HG03095 (cell line): ENCODE results near the gene PPP2R2C.

Source experiments
- ATAC-seq: cut with Tn5 transposase; IDR thresholded peaks from one replicate; pipeline ENCODE4 v1.9.1; 2021; ENCODE audit warnings: moderate library complexity; ENCODE audit not compliant: unreplicated experiment

The PPP2R2C gene

DNA sequence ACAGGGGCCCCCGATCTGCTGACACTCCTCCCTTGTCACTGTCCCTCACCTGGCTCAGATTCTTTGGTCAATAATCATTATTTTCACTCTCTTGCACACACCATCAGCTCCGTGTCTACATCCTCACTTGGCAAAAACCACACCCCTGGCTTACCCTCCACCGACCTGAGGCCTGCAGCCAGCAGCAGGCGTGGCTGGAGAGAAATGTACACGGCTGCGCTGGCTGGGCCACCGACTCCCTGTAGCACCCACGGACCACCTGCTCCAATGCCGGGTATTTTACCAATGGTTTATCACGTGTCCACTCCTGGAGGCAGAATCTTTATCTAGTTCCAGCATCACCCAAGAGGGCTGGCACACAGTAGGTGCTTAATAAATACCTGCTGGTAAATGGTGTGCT is 104.3 kb downstream of the PPP2R2C start:
- no peak for ATAC-seq

DNA sequence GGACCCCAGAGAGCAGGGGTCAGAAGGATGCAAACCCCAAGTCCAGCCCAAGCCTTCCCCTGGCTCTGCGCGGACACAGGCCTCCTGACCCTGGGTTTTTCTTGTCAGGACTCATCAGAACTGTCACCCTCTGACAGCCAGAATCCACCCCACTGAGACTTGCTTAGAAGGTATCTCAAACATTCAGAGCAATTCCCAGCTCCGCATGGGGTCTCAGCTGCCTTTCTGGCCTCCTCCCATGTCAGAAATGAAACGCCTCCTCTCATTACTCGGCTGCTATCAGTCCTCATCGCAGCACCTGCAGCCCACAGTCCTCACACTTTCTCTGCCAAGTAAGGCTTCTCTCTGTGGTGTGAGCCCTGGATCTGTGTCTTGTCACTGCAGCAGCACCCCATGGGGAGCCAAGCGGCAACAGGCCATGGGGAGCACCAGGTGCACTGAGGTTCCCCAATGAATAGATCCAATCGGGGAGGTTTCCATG is 105.0 kb downstream of the PPP2R2C start:
- ATAC-seq: no peak

DNA sequence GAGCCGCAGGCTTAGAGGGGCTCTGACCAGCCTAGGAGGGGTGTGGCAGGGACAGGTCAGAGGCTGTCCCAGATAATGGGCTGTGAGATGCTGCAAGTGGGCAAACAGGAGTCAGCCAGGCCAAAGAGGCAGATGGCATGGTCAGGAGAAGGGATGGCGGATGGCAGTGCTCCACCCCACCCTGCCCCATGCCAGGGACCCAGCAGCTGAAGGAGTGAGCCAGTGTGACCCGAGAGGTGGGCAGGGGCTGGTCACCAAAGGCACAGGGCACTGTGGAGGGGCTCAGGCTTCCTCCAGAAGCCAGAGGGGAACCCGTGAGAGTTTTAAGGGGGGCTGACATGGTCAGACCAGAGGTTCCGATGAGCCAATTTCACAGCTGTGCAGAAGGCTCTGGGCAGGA is 105.8 kb downstream of the PPP2R2C start:
- ATAC-seq: no peak

DNA sequence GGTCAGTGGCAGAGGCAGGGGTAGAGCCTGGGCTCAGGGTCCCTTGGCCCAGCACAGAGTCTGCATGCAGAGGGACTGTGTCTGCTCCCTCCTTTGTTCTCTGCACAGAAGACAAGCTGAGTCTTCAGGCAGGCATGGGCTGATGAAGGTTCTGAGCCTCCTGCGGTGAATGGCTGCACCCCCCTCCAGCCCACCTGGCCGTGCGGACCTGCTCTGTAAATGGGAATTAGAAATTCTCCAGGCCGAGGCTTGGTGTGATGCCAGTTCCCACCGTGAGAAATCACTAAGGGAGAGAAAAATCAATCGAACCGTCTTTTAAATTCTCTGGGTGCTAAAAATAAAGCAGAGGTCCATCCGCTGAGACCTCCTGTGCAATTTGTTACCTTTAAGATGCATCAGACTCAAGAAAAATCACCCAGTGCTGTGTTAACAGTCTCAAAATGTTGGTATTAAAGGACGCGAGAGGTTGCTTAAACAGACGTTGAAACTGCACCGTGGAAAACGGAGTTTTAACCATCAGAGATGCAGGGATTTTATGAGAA is 106.8 kb downstream of the PPP2R2C start:
- ATAC-seq: no peak

DNA sequence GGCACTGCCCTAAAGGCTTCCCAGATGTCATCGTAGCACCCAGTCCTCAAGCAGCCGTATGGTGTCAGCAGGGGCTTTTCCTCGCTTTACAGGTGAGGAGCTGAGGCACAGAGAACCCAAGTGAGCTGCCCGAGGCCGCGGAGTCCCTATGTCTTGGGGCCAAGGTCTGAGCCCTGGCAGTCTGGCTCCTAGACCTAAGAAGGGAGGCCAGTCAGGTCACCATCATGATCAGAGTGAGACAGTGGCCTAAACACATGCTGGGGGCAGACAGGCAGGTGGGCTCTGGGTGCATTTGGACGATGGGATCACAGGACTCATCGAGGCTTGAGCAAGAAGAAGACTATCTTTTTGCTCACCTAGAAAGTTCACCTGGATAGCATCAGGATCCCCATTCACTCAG is 107.8 kb downstream of the PPP2R2C start:
- no peak for ATAC-seq

DNA sequence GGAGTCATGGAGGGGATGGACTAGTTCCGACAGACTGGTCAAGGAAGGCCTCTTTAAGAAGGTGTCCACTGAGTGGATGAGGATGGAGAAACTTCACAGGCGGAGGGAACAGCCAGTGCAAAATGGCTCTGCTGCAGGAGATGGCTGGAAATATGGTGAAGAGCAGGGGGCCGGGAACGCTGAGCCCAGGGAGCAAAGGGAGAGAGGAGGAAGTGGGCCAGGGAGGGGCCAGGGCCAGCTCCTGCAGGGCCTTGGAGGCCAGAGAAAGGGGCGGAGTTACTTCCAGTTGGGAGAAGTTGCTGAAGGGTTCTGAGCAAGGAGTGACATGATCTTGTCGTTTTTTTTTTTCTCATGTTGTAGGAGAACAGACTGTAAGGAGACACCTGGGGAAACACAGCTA is 108.3 kb downstream of the PPP2R2C start:
- ATAC-seq: no peak

DNA sequence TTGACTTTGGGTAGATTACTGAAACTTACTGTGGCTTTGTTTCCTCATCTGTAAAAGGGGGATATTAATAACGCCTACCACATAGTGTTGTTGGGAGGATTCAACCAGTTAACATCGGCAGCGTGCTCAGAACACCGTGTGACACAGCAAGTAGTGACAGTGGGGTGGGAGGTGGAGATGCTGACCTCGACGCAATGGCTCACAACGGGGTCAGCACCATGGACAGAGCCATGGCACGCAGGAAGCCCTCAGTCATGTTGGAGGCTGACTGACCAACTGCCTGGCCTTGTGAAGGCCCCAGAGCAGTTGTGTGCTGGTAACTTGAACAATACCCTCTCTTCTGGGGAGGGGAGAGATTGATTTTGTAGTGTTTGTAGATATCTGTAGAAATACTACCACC is 109.5 kb downstream of the PPP2R2C start:
- no peak for ATAC-seq

DNA sequence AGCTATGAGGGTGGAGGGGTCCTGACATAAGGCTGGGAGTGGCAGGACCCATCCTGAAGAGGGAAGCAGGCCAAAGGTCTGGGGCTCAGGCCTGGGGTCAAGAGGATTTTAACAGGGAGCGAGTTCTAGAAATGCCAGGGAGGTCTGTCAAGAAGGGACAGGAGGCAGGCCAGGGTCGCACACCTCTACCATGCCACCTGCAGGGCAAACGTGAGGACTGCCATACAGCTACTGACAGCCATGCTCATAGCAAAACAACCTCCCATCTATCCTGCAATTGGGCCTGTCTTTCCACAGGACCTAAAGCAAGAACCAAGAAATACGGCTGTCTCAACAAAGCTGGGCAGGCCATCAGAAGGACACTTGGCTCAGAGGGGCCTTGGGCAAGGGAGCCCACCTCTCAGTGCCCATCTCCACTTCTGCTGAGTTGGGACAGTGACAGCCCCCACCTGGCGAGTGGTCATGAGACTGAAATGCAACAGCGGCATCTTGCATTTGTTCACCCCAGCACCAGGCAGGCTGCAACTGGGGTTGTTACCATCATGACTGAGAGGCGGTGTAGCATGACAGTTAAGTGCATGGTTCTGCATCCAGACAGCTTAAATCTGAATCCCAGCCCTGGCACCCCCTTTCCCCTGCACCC is 110.0 kb downstream of the PPP2R2C start:
- no peak for ATAC-seq

DNA sequence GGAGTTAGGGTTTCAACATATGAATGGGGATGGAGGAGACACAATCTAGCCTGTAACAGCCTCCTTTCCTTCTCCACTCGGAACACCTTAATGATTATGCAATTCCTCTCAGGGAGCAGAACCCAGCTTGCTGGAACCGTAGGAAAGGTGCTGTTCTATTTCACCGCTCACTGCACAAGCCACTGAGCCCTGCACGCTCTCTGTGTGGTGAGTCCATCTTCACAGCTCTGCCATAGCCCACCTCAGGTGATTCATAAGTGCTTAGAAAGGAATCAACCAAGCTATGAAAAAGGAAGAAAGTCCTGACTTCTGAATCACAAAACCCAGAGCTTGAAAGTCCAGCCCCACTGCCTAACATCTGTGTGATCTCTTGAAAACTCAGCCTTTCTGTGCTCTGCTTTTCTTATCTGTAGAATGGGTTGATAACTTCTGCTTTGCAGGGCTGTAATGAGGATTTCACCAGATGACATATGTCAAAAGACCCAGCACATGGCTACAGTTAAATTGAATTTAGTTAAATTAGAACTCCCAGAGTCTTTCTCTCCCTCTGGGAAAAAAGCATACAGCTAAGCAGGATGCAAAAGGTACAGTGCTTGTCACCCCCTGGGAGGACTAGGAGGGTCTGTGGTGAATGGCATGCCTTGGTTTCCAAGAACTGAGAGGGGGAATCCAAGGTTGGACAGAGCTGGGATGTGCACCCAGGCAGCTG is 111.2 kb downstream of the PPP2R2C start:
- ATAC-seq: no peak

DNA sequence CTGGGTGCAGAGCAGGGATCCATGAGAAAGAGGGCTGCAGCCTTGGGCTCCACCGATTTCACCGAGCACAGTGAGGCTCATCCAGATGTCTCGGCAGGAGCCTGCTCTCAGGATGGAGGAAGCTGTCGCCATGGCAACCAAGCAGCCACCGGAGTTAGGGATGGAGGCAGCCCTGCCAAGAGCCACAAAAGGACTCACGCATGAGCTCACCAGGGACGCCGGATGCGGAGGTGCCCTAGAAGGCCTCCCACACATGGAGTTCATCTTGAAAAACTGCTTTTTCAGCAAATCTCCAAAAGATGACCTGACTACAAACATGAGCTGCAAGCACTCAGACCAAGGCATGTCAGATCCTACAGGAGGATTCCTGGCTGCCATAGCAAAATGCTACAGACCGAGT is 112.0 kb downstream of the PPP2R2C start:
- ATAC-seq: no peak

DNA sequence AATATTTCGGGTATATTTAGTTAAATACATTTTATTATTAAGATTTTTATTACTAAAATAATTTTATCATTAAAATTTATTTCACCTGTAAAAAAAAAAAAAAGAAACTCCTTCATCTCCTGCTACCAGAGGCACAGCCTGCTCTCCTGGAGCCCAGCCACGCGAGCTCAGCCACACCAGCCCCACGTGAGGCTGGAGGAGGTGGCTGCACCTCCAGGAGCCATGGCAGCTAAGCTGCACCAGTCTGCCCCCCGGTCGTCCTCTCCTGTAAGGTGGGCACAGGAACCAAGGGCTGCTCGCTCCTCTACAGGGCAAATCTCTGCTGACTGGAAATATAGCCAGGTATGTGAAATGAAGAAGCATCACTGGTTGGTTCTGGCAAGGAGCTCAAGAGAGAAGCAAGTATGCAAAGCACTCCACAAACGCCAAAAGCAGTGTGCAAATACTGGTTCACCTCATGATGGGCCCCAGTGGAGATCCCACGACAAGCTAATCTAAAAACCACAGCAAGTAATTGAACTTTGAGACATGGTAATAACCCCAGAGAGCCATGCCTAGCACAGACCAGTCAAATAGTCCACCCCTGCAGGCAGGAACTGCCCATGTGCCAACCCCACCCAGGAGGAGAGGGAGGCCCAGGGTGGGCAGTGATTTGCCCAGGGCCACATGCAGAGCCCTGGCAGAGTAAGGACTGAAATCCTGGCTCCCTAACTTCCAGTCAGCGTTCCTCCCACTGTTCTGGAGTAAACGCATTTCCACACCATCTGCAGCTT is 112.7 kb downstream of the PPP2R2C start:
- no peak for ATAC-seq

DNA sequence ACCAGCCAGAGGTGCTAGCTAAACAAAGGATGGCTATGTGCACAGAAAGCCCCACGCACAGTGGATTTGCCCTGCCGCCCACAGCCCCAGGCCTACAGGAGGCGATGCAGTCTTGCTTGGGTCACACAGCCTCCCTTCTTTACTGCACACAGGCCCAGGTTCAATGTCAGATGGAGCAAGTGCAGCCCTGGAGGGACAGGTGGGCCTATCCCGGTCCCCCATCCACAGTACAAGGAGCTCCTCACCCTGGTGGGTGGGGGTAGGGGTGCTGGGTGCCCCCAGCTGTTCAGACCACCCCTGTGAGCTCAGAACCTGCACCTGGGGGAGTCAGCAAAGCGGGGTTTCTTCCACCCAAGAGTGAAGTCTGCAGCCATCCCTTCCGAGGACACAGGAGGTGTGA is 114.9 kb downstream of the PPP2R2C start:
- ATAC-seq: no peak

DNA sequence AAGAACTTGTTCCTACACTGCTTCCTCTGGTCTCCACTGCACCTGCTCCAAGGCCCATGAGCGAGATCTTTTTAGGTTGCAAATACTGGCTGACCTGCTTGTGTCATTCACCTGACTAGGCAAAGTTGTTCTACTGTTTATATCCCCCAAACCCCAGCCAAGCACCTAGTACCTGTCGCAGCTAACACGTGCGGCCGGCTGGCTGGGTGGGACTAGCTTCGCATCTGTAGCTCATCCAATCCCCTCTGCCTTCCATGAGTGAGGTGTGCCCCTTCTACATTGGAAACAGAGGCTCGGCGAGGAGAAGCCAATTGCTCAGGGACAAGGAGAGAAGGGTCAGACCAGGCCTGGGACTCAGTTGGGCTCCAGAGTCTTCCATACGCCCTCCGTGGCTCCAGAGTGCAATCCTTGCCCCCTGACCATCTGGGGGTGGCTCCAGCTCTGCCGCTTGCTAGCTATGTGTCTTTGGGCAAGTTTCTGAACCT is 116.3 kb downstream of the PPP2R2C start:
- no peak for ATAC-seq

DNA sequence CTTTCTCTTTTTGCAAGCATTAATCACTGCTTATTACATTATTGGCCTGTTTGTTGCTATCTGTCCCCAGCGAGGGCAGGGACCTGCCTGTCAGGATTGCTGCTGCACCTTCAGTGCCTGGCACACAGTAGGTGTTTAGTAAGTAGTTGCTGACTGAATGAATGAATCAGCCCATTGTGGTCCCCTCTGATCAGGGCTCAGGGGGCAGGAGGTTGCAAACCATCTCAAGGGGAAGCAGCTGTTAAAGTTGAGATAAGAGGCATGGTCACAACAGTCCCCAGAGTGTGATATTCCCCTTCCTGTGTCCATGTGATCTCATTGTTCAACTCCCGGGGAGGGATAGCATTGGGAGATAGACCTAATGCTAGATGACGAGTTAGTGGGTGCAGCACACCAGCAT is 117.4 kb downstream of the PPP2R2C start:
- no peak for ATAC-seq

DNA sequence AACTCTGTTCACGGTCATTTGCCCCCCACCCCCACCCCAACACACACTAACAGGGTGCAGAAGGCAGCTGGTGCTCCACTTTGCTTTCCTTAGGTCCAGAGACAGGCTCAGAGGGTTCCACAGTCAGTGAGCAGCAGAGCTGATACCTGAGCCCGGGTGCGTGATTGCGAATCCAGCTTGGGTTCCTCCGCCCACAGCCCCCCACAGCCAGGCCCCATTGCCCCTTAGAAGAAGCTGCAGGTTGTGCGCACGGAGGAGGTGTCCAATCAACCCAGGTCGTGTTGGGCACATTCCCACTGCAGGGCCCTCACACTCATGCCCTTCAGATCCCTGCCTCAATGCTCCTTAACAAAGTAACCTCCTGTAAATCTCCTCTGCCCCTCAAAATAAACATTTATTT is 117.8 kb downstream of the PPP2R2C start:
- ATAC-seq: no peak

DNA sequence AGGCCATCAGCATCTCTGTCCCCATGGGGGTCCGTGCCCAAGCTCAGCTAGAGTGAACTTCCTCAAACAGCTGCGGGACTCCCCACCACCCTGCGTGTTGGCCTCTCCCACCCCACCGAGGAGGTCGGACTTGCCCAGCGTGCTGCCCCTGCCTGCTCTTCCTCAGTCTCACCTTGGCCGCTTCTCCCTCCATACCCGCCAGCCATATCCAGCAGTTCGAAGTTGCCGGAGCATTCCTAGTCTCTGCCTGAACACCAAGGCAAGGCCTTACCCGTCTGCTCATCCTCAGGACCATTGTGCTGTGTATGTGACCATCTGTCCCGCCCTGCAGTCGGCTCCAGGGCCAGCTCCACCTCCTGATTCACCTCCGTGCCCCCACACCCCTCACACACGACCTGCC is 118.3 kb downstream of the PPP2R2C start:
- no peak for ATAC-seq

DNA sequence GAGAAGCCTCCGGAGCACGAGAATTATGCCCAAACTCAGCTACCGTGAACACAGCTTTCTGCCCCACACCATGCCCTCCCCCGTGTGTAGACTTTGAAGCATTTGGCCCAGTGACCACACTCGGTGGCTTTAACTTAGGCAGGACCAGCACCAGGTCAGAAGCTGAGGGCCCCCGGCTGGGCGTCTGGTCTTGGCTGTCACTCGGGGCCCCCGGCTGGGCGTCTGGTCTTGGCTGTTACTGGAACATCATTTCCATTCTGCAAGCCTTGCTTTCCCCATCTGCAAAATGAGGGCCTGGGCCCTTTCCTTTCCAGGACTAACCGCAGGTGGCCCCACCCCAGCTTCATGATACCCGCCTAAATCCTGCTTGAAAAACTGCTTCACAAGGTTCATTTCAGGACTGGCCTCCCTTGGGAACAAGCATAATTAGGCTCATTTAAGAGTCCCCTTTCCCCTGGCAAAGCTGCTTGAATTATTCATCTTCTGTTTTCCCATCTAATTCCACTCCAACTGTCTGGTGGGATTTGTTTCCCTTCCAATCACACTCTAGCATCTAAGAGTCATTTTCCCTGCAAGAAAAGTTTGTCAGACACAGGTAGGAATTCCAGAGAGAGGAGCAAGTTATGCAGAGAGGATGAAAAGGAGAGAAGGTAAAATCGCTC is 120.3 kb downstream of the PPP2R2C start:
- no peak for ATAC-seq

DNA sequence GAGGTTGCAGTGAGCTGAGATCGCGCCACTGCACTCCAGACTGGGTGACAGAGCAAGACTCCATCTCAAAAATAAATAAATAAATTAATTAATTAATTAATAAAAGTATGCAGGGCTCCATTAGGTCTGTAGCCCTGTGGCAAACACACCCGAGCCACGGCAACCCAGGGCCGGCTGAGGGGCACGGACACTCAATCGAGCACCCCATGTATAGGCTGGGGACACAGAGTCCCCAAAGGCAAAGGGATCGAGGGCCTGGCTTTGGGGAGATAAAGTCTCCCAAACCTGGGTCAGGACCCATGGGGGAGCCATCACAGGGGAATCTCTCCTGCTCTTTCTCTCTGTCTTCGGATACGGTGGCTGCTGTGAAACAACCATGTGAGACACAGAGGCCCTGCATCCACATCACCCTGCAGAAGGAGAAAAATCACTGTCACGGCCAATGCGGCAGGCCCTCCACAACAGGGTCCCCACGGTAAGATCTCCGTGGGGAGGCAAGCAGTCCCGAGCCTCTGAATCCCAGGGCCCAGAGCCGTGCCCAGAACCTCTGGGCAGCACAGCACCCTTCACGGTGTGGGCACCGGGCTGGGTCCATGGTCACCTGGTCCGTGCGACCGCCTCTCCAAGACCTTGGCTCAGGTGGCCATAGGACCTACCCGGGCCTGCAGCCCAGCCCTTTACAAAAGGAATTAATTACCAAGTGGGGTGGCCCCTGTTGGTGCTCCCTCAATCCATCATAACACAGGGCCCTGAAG is 121.0 kb downstream of the PPP2R2C start:
- ATAC-seq: no peak

DNA sequence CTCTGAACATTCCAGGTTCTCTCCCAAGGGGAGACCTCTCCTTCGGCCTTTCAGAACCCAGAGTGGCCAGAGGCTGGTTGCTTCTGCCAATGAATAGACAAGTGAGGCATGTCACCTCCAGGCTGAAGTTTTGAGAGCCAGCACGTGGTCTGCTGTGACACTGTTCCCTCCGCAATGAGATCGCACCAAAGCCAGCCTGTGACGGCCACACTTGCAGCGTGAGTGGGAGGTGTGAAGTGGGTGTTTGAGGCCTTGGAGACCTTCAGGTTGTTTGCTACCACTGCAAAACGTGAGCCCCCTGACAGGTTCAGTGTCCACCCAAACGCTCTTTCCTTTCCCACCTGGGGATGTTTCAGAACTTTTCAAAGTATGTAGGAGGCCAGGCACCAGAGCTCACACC is 121.8 kb downstream of the PPP2R2C start:
- no peak for ATAC-seq

DNA sequence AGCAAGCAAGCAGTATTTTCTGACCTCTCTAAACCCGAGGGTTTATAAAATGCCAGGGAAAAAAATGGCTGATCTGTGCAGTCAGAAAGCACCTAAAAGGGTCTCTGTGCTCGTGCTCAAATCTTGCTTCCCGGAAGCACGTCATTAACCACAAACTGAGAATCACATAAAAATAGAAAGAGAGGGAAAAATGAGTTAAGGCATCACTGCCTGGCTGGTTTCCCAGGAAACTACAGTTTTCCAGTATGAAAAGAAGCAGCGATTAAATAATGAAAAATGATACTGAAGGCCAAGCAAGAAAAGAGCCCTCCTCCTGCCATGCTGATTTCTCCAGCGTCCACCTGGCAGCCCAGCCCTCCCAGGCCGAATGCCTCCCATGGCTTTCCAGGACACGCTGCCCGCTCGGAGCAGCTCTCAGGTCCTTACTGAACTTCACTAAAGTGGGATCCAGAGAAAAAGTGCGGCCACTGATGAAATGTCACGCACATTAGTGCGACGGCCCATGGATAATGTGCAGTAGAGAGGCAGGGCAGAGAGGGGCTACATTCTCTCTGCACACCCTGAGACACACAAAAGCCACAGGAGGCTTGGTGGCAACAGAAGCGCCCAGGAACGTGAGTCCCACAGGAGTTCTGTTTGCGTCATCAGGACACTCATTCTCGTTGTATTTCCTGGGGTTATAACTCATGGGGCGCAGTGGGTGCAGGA is 122.4 kb downstream of the PPP2R2C start:
- ATAC-seq: no peak
